ENCODE measurements around the gene ARMH3.
A peak's percentile ranks its signal among the peaks of the same experiment; 100 is the strongest.
"Not testable (repeated sequence)": the region's sequence is repeated elsewhere in the genome, so short reads cannot be mapped to it uniquely, and the experiment has no call there.

Gene ARMH3, protein sequence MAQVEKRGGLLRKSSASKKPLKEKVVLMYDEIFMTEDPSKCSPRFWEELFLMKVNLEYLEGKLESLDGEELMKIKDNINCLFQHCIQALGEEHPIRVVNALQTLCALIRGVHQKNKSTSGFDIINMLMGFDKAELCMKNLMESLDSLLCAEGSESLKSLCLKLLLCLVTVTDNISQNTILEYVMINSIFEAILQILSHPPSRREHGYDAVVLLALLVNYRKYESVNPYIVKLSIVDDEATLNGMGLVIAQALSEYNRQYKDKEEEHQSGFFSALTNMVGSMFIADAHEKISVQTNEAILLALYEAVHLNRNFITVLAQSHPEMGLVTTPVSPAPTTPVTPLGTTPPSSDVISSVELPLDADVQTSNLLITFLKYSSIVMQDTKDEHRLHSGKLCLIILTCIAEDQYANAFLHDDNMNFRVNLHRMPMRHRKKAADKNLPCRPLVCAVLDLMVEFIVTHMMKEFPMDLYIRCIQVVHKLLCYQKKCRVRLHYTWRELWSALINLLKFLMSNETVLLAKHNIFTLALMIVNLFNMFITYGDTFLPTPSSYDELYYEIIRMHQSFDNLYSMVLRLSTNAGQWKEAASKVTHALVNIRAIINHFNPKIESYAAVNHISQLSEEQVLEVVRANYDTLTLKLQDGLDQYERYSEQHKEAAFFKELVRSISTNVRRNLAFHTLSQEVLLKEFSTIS

DNA sequence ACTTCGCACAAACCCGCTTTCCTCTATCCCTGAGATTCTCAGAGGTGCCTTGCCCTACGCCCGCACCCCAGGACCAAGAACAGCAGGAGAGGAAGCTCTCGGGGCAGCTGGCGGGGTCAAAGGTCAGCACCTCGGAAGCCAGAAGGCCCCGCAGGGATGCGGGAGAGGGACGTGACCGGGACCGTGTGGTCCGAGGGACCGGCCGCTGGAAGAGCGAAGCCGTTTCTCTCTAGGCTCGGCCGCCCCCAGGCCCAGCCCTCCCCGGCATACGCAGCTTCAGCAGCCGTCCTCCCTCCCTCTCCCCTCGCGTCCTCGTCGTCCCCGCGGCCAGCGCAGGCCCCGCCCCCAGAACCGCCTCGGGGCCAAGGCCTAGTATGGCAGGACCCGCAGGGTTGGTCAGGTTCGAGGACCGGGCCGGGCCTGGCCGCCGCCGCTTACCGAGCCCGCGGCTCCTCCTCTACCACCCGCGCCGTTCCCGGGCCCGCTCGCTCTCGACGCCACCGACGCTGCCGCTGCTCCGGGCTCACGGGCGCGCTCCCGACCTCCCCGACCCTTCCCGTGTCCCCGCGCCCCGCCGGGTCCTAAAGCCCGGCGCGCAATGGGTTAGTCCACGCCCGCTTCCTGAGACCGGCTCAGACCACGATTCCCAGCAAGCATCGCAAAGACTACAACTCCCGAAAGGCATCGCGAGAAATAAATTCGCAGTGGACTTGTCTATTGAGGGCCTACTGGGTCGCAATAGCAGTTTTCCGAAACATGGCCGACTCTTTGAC is at the start of gene ARMH3:
Gene ARMH3 (minus strand): TSS at position 527 of the 773 bp plus-strand sequence. CDS start 16,059 bp downstream, outside the sequence.
- peak; percentile 73 to 77 (median 77) for DNase-seq (ENCODE audit: low read depth in 3 of 3)

DNA sequence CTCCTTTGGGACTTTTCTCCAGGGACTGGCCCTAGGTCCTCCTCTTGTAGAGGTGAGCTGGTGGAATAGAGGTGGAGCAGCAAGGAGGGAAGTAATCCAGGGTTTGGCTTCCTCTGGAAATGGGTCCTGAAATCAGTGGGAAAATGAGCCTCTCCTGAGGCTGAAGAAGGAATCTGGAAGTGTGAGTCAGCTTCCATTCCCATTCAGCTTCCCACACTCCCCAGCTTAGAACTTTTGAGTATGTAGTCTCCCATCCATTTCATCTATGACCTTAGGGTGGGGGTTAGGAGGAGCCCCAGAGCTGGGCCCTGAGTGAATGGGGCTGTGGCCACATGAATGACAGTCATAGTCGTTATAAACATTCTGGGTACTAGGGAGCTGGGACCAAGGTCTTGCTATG is 46.4 kb upstream of the ARMH3 start:
- DNase-seq (ENCODE audit: low read depth in 3 of 3) = no peak

DNA sequence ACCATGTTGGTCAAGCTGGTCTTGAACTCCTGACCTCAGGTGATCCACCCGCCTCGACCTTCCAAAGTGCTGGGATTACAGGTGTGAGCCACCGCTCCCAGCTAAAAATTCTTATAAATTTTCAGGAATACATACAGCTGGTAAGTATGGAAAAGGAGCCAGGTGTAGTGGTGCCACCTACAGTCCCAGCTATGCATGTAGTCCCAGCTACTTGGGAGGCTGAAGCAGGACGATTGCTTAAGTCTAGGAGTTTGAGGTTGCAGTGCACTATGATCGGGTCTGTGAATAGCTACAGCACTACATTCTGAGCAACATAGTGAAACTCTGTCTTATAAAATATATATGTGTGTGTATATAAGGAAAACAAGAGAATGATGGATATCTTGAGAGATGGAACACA is 45.2 kb upstream of the ARMH3 start:
- no peak for DNase-seq (ENCODE audit: low read depth in 3 of 3)

DNA sequence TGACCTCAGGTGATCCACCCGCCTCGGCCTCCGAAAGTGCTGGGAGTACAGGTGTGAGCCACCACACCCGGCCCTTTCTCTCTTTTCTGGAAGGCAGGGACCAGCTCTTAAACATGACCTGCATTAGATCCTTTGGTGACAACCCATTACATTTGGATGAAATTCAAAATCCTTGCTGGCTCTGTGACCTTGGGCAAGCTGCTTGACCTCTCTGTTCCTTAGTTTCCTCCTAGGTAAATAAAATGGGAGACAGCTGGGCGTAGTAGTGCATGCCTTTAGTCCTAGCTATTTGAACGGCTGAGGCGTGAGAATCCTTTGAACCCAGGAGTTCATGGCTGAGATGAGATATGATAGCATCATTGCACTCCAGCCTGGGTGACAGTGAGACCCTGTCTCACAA is 40.5 kb upstream of the ARMH3 start:
- no peak for DNase-seq (ENCODE audit: low read depth in 3 of 3)

DNA sequence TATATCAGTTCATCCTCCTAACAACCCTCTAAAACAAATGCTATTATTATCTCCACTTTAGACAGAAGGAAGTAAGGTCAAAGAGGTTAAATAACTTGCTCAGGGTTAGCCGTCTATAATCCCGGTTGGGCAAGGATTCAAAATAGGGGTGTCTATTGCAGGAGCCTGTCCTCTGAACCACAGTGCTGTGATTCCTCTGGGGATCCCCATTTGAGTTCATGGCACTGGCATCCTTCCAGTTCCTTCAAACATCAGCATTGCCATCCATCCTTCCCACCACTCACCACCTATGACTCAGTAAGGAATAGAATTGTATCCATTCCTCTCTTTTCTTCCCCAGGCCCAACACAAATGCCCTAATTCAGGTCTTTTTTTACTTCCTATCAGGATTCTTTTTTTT is 34.8 kb upstream of the ARMH3 start:
- no peak for DNase-seq (ENCODE audit: low read depth in 3 of 3)

DNA sequence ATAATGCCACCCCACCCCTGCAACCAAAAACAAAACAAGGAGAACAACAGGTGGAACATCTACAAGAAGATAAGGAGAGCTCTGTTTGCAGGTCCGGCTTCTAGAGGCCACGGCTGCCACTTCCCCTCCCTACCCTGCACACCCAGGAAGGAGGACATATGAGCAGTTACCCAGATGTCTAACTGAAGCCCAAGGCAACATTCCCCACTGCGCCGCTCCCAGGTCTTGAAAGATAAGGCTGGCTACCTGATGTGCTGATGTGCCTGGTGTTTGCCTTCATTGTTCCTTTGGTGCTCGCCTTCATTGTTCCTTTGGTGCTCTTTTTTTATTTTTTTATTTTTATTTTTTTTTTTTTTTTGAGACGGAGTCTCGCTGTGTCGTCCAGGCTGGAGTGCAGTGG is 30.2 kb upstream of the ARMH3 start:
- no peak for DNase-seq (ENCODE audit: low read depth in 3 of 3)

DNA sequence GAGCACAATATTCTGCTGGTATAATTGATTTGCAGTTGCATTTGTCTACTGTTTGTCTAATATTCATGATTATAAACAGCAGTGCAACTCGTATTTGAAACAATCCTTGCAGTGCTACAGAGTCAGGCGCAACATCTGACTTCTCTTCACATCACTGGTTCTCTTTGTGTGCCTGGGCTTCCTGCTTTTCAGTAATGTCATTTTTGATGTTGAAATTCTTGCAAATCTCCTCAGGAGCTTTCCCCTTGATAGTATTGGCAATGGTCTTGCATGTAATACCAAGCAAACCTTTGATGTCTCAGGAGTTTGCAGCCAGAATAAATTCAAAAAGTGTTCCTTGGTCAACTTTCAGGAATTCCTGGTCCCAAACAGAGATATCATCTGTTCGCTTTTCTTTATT is 29.4 kb upstream of the ARMH3 start:
- no peak for DNase-seq (ENCODE audit: low read depth in 3 of 3)

DNA sequence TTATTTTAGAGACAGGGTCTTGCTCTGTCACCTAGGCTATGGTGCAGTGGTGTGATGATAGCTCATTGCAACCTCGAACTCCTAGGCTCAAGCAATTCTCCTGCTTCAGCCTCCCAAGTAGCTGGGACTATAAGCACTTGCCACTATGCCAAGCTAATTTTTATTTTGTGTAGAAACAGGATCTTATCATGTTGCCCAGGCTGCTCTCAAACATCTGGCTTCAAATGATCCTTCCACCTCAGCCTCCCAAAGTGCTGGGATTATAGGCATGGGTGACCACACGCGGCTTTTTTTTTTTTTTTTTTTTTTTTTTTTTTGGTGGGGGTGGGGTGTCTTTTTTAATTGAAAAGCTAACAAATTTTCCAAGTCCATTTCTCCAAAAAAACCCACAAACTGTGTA is 27.6 kb upstream of the ARMH3 start:
- no peak for DNase-seq (ENCODE audit: low read depth in 3 of 3)

DNA sequence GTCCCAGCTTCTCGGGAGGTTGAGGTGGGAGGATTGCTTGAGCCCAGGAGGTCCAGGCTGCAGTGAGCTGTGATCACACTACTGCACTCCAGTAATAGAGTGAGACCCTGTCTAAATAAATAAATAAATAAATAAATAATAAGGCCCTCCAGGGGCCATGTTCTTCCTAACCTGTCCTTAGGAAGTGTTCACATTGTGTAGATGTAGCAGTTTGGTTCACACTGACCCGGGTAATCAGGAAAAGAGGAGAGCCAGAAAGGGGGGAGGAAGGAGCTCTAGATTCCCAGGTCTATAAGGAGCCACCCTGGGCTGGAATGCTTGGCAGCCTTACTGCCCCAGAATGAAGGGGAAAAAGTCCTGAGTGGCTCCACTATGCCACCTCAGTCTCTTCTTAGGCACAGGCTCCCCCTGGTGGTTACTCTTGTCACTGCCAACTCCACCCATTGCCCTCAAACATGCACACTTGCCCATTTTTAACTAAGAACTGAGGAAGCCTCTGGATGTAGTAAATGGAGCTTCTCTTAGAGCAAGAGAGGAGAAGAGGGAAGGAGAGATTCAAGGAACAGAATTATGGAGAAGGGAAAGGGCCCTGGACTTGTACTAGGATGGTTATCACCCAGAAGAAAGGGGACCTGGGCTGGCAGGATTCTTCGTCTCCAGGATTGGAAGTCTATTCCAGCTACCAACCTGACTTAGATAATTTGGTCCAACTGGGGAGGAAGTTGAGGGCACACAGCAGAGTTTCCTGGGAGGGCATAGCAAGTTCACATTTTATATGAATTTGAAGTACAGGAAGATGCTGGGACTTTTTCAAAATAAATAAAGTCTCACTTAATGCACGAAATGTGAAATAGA is 16.9 kb upstream of the ARMH3 start:
- DNase-seq (ENCODE audit: low read depth in 3 of 3) = peak; percentile 60 to 72 (median 61)

DNA sequence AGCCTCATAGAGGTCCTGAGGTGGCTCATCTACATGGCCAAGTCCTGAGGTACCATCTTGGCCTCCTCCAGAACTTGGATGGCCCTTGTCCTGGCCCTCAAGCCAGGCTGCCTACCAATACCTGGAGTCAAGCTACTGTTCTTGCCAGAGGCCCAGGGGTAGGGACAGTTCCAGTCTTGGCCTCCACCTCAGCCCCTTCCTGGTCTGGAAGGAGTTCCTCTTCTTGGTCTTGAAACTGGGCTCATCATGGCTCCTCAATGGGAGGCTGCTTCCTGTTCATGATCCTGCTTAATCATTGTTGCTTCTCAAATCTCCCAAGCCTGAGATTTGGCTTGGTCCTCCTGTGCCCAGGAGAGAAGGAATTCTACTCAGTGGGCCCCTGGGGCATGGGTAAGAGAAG is 13.1 kb upstream of the ARMH3 start:
- DNase-seq (ENCODE audit: low read depth in 3 of 3) = no peak

DNA sequence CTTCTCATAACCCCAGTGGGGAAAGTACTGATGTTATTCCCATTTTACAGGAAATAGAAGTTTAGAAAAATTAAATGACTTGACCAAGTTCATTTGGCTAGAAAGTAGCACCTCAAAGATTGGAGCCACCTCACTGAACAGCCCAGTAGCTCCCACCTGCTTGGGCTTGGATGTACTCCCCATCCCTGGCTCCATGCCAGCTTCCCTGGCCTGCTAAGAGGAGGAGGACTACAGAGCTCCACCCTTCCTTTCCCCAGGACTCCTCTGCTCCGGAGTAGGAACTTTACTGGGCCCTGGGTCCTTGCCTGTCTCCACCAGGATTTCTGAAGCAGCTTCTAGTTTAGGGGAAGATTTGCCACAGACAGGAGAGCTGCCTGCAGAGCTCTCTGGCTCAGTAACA is 12.2 kb upstream of the ARMH3 start:
- DNase-seq (ENCODE audit: low read depth in 3 of 3) = no peak

DNA sequence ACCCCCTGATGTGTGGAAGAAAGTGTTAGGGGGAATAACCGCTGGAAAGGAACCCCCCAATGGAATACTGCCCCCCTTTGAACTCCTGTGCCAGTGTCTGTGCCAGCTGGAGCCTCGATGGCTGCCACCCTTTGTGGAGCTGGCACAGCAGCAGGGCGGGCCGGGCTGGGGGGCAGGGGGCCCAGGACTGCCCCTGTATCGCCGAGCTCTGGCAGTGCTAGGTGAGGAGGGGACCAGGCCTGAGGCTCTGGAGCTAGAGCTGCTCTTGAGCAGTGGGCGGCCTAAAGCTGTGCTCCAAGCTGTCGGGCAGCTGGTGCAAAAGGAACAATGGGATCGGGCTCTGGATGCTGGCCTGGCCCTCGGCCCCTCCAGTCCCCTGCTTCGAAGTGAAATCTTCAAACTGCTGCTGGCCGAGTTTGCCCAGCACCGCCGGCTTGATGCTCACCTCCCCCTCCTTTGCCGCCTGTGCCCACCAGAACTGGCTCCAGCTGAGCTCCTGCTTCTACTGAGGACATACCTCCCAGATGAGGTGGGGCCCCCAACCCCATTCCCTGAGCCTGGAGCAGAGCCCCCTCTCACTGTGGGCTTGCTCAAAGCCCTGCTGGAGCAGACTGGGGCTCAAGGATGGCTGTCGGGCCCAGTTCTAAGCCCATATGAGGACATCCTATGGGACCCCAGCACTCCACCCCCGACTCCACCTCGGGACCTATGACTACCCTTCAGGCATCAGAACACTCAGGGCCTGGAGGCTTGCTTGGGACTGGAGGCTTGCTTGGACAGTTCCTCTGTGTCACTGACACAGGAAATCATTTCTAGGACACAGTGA is 11.3 kb upstream of the ARMH3 start:
- no peak for DNase-seq (ENCODE audit: low read depth in 3 of 3)

DNA sequence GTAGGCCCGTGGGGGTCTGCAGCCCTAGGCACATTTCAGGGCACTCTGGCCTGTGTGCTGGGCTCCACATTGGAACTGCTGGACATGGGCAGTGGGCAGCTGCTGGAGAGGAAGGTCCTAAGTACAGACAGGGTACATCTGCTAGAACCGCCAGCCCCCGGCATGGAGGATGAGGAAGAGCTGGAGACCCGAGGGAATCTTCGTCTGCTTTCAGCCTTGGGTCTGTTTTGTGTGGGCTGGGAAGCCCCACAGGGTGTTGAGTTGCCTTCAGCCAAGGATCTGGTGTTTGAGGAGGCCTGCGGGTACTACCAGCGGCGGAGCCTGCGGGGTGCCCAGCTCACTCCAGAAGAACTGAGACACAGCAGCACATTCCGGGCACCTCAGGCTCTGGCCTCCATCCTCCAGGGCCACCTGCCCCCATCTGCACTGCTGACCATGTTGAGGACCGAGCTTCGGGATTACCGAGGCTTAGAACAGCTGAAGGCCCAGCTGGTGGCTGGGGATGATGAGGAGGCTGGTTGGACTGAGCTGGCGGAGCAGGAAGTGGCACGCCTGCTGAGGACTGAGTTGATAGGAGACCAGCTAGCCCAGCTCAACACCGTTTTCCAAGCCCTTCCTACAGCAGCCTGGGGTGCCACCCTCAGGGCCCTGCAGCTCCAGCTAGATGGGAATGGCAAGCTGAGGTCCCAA is 10.6 kb upstream of the ARMH3 start:
- no peak for DNase-seq (ENCODE audit: low read depth in 3 of 3)

DNA sequence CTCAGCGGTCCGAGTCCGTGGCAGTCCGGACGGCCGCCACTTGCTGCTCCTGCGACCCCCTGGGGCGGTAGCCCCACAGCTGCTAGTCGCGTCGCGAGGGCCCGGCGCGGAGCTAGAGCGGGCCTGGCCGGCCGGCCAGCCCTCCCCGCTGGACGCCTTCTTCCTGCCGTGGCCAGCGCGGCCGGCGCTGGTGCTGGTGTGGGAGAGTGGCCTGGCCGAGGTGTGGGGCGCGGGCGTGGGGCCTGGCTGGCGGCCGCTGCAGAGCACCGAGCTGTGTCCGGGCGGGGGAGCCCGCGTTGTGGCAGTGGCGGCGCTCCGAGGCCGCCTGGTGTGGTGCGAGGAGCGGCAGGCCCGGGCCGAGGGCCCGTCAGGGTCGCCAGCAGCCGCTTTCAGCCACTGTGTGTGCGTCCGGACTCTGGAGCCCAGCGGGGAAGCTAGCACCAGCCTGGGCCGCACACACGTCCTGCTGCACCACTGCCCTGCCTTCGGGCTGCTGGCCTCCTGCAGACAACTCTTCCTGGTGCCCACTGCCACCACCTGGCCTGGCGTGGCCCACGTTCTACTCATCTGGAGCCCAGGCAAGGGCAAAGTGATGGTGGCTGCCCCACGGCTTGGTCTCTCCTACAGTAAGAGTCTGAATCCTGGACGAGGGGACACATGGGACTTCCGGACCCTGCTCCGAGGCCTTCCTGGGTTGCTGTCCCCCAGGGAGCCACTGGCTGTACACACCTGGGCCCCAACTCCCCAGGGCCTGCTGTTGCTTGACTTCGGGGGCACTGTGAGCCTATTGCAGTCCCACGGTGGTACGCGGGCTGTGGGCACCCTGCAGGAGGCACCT is 9.8 kb upstream of the ARMH3 start:
- no peak for DNase-seq (ENCODE audit: low read depth in 3 of 3)

DNA sequence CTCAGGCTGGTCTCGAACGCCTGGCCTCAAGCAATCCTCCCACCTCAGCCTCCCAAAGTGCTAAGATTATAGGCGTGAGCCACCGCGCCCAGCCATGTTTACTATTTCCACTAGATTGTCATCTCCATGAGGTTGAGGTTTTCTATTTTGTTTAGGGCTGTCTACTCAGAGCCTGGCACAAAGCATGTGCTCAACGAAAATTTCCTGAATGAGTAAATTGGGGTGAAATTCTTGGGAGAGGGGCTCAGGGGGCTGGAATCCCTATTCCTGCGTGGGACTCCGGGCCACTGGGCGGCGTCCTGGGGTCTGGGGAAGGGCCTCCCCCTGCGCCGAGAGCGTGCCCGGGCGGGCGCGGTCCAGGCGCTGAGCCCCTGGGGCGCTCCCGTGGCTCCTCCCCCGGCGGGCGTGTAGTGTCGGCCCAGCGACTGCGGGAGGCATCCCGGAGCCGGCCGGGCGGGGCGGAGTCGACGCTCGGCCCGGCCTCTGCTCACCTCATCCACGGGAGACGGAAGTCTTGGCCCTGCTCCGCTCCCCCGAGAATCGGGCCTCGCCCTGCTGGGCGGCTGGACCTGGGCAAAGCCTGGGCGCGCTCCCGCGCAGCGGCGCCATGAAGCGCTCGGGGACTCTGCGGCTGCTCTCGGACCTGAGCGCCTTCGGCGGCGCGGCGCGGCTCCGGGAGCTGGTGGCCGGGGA is 9.0 kb upstream of the ARMH3 start, which contains the start of gene HPS6:
Gene HPS6 (plus strand): TSS at position 482 of the 693 bp plus-strand sequence. CDS start 126 bp downstream, at position 608.
- DNase-seq (ENCODE audit: low read depth in 3 of 3) = peak; percentile 78 to 81 (median 81)

DNA sequence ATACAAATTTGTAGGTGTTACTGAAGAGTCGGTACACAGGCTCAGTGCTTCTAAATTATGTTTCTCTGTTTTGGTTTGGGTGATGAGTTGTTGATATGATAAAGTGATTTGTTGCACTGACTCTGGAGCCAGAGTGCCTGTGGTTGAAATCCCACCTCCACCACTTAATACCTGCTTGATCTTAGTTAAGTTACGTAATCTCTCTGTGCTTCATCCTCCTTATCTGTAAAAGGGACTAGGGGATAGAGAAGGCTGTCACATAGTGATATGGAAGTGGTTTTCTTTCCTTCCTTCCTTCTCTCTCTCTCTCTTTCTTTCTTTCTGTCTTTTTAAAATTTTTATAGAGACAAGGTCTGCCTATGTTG is 8.5 kb upstream of the ARMH3 start:
- no peak for DNase-seq (ENCODE audit: low read depth in 3 of 3)

DNA sequence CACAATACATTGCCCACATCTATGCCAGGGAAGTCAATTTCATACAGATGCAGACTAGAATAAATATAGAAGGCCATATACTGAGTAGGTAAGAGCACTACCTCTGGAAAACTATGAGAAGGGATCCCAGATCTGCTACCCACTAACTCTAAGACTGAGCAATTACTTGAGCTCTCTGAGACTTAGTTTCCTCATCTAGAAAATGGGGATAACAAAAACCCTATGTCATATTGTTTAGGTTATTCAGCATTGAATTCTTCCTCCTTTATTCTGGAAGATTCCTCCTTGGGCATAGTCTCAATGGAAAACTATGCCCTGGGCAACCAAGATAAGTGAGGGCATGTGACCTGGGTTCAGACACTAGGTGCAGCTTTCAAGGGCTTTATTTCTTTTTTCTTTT is 4.0 kb upstream of the ARMH3 start:
- no peak for DNase-seq (ENCODE audit: low read depth in 3 of 3)

DNA sequence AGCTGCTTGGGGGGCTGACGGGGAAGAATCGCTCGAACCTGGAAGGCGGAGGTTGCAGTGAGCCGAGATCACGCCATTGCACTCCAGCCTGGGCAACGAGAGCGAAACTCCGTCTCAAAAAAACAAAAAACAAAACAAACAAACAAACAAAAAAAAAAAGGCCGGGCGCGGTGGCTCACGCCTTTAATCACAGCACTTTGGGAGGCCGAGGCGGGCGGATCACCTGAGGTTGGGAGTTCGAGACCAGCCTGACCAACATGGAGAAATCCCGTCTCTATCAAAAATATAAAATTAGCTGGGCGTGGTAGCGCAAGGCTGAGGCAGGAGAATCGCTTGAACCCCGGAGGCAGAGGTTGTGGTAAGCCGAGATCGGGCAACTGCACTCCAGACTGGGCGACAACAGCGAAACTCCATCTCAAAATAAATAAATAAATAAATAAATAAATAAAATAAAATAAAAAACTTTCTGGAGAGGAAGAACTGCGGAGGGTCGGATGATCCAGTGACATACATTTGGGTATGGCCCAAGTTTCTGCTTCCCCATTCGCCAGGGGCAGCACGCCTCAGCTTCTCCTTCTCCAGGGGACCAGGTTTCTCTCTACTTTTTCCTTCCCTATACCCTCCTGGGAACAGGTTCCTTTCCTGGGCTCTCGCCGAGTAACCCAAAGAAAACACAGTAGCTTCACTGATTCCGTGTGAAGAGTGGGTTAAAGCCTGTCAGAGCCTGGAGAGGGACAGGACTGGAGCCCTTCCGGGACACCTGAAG is 909 bp downstream of the ARMH3 start:
- not testable (repeated sequence) for DNase-seq (ENCODE audit: low read depth in 3 of 3)

Data from stimulated activated CD4-positive, alpha-beta T cell treated with anti-CD3 and anti-CD28 coated beads, TNF-alpha, amount 100 ng/mL, for 4 hours (primary cell).